BLaER1 treated with 17β-estradiol and CSF1 and Interleukin-3, amounts not matched to agents 10 nM and 100 nM (cell line): ENCODE measurements around the gene BACH2.

Experiments used
- H3K27ac ChIP-seq, 11 experiments: shearing (Covaris generic); formaldehyde crosslinking; 2 replicates each; pipeline ENCODE4 v1.8.1; 2022
- H3K27me3 ChIP-seq, 11 experiments: shearing (Covaris generic); formaldehyde crosslinking; 2 replicates each; pipeline ENCODE4 v1.8.1; 2022
- H3K36me3 ChIP-seq, 11 experiments: shearing (Covaris generic); formaldehyde crosslinking; 2 replicates each; pipeline ENCODE4 v1.8.1; 2022
- H3K4me1 ChIP-seq, 10 experiments: shearing (Covaris generic); formaldehyde crosslinking; 2 replicates each; pipeline ENCODE4 v1.8.1; 2022
- H3K4me2 ChIP-seq, 11 experiments: shearing (Covaris generic); formaldehyde crosslinking; 2 replicates each; pipeline ENCODE4 v1.8.1; 2022
- H3K4me3 ChIP-seq, 10 experiments: shearing (Covaris generic); formaldehyde crosslinking; 2 replicates each; pipeline ENCODE4 v1.8.1; 2022
- H3K9ac ChIP-seq, 11 experiments: shearing (Covaris generic); formaldehyde crosslinking; 2 replicates each; pipeline ENCODE4 v1.8.1; 2022
- H3K9me3 ChIP-seq, 11 experiments: shearing (Covaris generic); formaldehyde crosslinking; replicated peaks in 1 of 11; 2 replicates each; pipeline ENCODE4 v1.8.1; 2022
- H4K20me1 ChIP-seq, 11 experiments: shearing (Covaris generic); formaldehyde crosslinking; 2 replicates each; pipeline ENCODE4 v1.8.1; 2022
- Cebpa-rat ChIP-seq, 11 experiments: shearing (Covaris generic); IDR thresholded peaks; 2 replicates each; pipeline ENCODE4 v1.8.1; 2022

The BACH2 gene

DNA sequence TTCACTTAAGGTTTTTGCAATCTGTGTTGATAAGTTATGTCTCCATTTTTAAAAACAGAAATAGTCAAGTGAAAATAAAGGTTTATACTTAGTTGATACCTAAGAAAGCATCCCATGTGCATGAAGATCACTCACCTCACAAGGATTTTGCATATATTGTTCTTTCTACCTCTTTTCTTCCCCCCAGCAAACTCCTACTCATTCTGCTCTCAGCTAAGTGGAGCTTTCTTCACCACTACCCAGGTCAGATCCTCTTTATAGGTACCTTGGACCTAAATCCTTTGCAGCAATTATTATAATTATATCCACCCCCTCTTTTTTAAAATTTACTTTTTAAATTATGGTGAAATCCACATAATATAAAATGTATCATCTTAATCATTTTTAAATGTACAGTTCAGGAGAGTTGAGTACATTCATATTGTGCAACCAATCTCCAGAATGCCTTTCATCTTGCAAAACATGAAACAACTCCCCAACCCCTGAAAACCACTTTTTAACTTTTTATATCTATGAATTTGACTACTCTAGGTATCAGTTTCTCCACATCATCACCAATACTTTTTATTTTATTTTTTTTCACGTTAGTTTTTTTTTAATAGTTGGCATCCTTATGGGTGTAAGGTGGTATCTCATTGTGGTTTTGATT, 9.3 kb upstream of the BACH2 start:
- Histone ChIP-seq H4K20me1 (no peaks in the 10 kb centered on the region), H3K4me1 (peaks cover 8 to 33% (median 29%) of the 10 kb centered on the region in 10 experiments), H3K27me3 (no peaks in the 10 kb centered on the region), H3K4me2 (peak overlapping the region in 7 of 11 experiments; percentile 12 to 53 (median 44); a peak in 10 of 22 replicates), H3K27ac (peak overlapping the region in 1 of 11 experiments; percentile 31; a peak in 2 of 22 replicates), H3K36me3 (no peaks in the 10 kb centered on the region), H3K9me3 (no peaks in the 10 kb centered on the region), H3K9ac (no peak overlapping the region), H3K4me3 (no peak overlapping the region)
- no peak for TF ChIP-seq Cebpa-rat (IDR thresholded peaks at IDR 0.05)

DNA sequence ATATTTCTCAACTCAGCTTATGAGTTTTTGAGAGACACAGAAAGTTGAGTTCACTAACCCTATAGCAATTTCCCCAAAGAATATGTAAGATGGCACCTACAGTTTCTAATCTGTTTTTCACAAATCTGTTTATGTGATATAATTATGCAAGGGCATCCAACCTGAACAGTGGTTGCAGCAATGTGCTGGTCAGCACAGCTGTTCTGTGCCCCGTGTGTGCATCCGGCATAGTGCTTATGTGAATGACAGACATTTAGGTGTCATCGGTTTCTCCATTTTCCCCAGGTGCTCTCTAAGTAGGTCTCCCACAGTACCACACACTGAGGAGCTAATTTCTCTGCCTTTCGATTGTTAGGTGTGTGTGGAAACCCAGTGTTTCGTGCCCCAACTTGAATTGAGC, 7.7 kb upstream of the BACH2 start:
- Histone ChIP-seq H3K36me3 (no peaks in the 10 kb centered on the region), H4K20me1 (no peaks in the 10 kb centered on the region), H3K4me2 (peak overlapping the region in 9 of 11 experiments; percentile 24 to 63 (median 55); a peak in 15 of 22 replicates), H3K4me3 (no peak overlapping the region), H3K27me3 (no peaks in the 10 kb centered on the region), H3K27ac (peak overlapping the region in 7 of 11 experiments; percentile 8 to 53 (median 40); a peak in 10 of 22 replicates), H3K9ac (no peak overlapping the region), H3K9me3 (no peaks in the 10 kb centered on the region), H3K4me1 (peaks cover 8 to 33% (median 29%) of the 10 kb centered on the region in 10 experiments)
- TF ChIP-seq Cebpa-rat (IDR thresholded peaks at IDR 0.05), result 0 out of 22 replicates have a peak, but pooled peaks of 1 of the 11 experiments have one; percentile 44

DNA sequence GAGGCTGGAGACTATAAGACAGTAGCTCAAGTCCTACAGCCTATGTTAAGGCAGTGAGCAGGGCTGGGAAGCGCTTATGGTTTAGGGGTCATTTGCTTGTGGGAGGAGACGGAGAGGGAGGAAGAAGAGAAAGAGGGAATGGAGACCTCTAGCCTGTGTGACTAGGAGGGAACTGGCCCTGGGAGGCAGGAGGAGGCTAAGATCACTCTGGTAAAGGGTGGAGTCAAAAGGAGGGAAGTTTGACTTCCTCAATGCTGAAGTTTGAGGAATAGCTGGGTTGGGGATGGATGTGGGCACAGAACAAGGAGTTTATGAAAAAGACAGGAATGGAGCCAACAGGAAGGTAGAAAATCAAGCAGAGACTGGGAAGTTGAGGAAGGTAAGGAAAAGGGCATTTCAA, 6.4 kb upstream of the BACH2 start:
- H3K9ac ChIP-seq, result no peak overlapping the region
- peaks cover 8 to 43% (median 35%) of the 10 kb centered on the region in 10 experiments for H3K4me1 ChIP-seq
- H3K27ac ChIP-seq, result peak overlapping the region in 1 of 11 experiments; percentile 42; a peak in 2 of 22 replicates

DNA sequence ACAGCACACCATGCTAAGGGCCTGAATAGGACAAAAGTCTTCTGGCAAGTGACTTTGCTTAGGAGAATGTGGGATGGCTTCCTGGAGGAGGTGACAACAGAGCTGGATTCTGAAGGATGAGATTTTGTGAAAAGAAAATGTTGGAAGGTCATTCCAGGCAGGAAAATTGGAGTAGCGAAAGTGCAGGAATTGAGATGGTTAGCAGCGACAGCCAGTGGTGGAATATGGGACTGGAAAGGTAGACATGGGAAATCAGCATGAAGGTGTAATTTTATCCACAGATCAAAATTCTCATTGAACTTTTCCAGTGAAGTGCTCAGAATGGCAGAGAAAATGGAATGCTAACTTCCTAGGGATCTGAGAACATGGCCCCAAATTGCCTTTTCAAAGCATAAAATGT, 5.7 kb upstream of the BACH2 start:
- Histone ChIP-seq H3K27ac (no peak overlapping the region), H3K9me3 (no peaks in the 10 kb centered on the region), H4K20me1 (no peaks in the 10 kb centered on the region), H3K36me3 (no peaks in the 10 kb centered on the region), H3K4me1 (peaks cover 8 to 49% (median 40%) of the 10 kb centered on the region in 10 experiments), H3K27me3 (no peaks in the 10 kb centered on the region), H3K9ac (no peak overlapping the region), H3K4me3 (no peak overlapping the region), H3K4me2 (no peak overlapping the region)
- no peak for TF ChIP-seq Cebpa-rat (IDR thresholded peaks at IDR 0.05)

More for the DNA sequence above, 6.4 kb upstream of the BACH2 start:
- Histone ChIP-seq H3K27me3 (no peaks in the 10 kb centered on the region), H3K4me3 (no peak overlapping the region), H4K20me1 (no peaks in the 10 kb centered on the region), H3K4me2 (peak overlapping the region; percentile 26 to 63 (median 43); a peak in 19 of 22 replicates), H3K9me3 (no peaks in the 10 kb centered on the region), H3K36me3 (no peaks in the 10 kb centered on the region)
- TF ChIP-seq Cebpa-rat (IDR thresholded peaks at IDR 0.05), result no peak

DNA sequence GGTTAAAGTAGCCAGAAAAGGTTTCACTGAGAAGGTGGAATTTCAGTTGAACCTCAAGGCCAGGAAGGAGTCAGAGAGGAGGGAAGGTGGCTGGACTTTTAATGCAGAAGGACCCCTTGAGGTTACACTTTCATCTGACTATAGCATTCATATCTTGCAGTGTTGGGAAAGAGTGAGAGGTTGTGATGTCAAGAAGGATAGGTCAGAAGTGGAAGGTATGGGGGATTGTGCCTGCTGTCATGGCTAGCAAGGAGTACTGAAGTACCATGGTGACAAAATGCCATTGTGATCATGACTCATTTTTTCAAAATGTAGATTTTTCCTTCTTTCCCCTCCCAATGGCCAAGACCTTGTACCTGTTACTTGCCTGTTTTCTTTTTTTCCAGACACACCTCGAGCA, 5.2 kb upstream of the BACH2 start:
- Histone ChIP-seq H3K4me3 (no peak overlapping the region), H3K27ac (no peak overlapping the region), H4K20me1 (no peaks in the 10 kb centered on the region), H3K4me1 (peaks cover 8 to 51% (median 41%) of the 10 kb centered on the region in 10 experiments), H3K4me2 (no peak overlapping the region), H3K36me3 (no peaks in the 10 kb centered on the region), H3K9ac (no peak overlapping the region), H3K9me3 (no peaks in the 10 kb centered on the region), H3K27me3 (no peaks in the 10 kb centered on the region)
- no peak for TF ChIP-seq Cebpa-rat (IDR thresholded peaks at IDR 0.05)

DNA sequence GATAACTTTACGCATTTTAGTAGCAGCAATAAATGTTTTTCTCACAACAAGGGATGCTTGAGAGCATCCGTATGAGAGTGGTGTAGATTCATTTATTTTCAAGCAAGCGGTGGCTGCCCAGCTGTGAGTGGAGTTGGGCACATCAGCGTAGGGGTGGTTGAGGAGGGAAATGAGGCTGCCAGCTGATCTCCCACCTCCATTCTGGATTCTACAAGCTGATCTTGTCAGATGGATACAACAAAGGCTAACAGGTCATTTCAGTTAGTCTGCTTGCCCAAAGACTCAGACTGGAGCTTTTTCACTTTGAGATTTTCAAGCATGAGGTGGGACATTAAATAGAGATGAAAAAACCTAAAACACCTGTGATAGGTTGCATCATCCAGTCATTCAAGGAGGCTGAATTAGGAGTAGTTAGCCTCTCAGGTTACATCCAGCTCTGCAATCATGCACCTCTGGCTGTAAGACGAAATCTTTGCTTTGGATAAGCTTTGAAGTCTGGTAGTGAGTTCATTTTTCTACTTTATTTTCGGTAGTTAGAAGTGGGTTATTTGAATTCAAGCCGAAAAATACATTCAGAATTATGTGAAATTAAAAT, 1.9 kb upstream of the BACH2 start:
- Histone ChIP-seq H3K9ac (0 out of 22 replicates have a peak overlapping the region, but pooled peaks of 1 of the 11 experiments have one; percentile 82), H3K27me3 (no peaks in the 10 kb centered on the region), H3K4me3 (no peak overlapping the region), H3K36me3 (no peaks in the 10 kb centered on the region), H3K4me2 (peak overlapping the region in 5 of 11 experiments; percentile 70 to 82 (median 80); a peak in 6 of 22 replicates), H3K4me1 (peaks cover 13 to 32% (median 26%) of the 10 kb centered on the region in 10 experiments), H4K20me1 (no peaks in the 10 kb centered on the region; a peak in 2 of 22 replicates), H3K9me3 (no peaks in the 10 kb centered on the region), H3K27ac (no peak overlapping the region)
- TF ChIP-seq Cebpa-rat (IDR thresholded peaks at IDR 0.05), result no peak

DNA sequence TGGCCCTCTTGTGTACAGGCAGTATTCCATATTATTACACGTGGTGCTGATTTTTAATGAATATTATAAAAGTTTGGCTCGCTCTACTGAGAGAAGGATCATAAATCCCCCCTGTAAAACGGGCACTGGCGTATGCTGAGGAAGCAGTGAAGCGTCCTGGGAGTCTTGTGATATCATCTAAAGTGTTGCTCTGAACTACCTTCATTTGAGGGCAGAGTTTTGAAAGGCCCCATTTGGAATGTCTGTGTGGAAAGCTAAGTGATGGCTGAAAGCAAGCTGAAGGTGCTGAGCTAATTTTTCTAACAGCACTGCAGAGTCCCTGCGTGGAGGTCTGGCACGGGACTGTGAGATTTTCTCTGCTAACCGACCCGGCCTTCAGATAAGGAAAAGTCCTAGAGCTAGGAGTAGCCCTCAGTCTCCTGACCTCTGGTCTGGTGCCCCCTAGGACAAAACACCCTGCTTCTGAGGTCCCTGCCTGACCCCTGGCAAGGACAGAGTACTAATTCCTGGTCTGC, 1.3 kb upstream of the BACH2 start:
- TF ChIP-seq Cebpa-rat (IDR thresholded peaks at IDR 0.05), result no peak
- Histone ChIP-seq H3K27ac (0 out of 22 replicates have a peak overlapping the region, but pooled peaks of 1 of the 11 experiments have one; percentile 77), H3K4me3 (no peak overlapping the region), H3K27me3 (no peaks in the 10 kb centered on the region), H3K4me1 (peaks cover 7 to 32% (median 25%) of the 10 kb centered on the region in 10 experiments), H3K36me3 (no peaks in the 10 kb centered on the region), H3K9me3 (no peaks in the 10 kb centered on the region), H4K20me1 (no peaks in the 10 kb centered on the region; a peak in 2 of 22 replicates), H3K9ac (peak overlapping the region in 2 of 11 experiments; percentile 82 to 85; a peak in 4 of 22 replicates), H3K4me2 (peak overlapping the region in 9 of 11 experiments; percentile 63 to 83 (median 78); a peak in 15 of 22 replicates)

DNA sequence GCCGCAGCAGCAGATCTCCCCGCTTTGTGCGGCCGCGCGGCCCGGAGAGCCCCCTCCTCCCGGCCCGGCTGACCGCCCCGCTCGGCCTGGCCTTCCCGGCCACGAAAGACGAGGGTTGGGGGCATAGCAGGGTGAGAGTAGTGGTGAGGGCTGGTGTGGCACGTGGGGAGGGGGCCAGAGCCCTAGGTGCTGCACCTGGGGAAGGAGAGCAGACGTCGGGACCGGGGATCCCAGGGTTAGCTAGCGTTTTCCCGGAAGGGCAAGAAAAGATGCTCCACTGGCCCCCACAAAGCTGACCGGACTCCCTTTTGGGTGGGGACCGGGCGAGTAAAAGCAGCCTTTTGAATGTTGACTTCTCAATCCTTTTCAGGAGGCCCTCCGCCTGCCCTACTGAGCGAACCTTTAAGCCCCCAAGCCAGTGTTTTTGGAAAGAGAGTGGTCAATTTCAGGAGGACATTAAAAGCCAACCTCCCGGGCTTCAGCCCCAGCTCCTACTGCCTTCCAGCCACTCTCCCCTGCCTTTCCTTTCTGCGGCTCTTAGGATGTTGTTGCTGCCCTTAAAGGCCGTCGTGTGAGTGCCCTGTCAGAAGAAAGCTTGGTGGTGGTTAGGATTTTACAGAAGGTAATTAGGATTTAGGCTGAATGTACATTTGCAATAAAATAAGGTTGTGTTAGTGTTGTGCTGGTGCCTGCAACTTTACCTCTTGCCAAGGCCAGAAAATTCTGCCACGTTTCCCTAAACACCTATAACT, 648 bp upstream of the BACH2 start:
- H3K27ac ChIP-seq, result peak overlapping the region in 10 of 11 experiments; percentile 54 to 79 (median 76); a peak in 20 of 22 replicates

More for the DNA sequence above, 648 bp upstream of the BACH2 start:
- no peaks in the 10 kb centered on the region; a peak in 2 of 22 replicates for H4K20me1 ChIP-seq
- H3K4me3 ChIP-seq, result peak overlapping the region; percentile 61 to 84 (median 72)
- no peaks in the 10 kb centered on the region for H3K36me3 ChIP-seq
- peaks cover 5 to 37% (median 28%) of the 10 kb centered on the region in 10 experiments; a peak in 19 of 20 replicates for H3K4me1 ChIP-seq
- H3K4me2 ChIP-seq, result peak overlapping the region; percentile 61 to 83 (median 73); a peak in 21 of 22 replicates
- no peak for TF ChIP-seq Cebpa-rat (IDR thresholded peaks at IDR 0.05)
- H3K9ac ChIP-seq, result peak overlapping the region in 10 of 11 experiments; percentile 61 to 85 (median 80); a peak in 20 of 22 replicates
- H3K9me3 ChIP-seq, result no peaks in the 10 kb centered on the region
- H3K27me3 ChIP-seq, result no peaks in the 10 kb centered on the region
